ENCODE measurements around the gene NUP62.
A peak's percentile ranks its signal among the peaks of the same experiment; 100 is the strongest.

Gene NUP62

DNA sequence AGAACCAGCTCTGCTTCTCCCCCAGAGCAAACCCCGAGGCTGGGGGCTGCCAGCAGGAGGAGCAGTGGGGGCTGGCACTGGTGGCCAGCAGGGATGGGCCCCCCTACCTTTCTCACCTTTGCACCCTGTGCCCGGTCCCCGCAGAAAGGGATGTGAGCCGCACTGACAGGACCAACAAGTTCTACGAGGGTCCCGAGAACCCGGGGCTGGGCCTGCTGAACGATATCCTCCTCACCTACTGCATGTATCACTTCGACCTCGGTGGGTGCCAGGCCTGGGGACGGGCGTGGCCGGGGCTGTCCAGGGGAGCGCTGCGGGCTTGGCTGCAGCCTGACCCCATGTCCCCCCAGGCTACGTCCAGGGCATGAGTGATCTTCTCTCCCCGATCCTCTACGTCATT lies 45.2 kb downstream of the NUP62 start:
- Histone ChIP-seq H3K4me1 (ENCODE audit: control insufficient read depth, insufficient read depth, low read length) (no peaks in the 10 kb centered on the region), H3K4me2 (ENCODE audit: low read length) (no peak overlapping the region), H3K9me3 (replicated peaks; ENCODE audit: low read length) (peaks cover 7% of the 10 kb centered on the region), H3K27me3 (ENCODE audit: control insufficient read depth, insufficient read depth, low read length) (no peaks in the 10 kb centered on the region), H3K4me3 (ENCODE audit: low read length) (no peak overlapping the region), H3K9ac (ENCODE audit: low read depth, low read length) (no peak overlapping the region), H3K36me3 (ENCODE audit: insufficient read depth, low read length) (peaks cover 50% of the 10 kb centered on the region)

DNA sequence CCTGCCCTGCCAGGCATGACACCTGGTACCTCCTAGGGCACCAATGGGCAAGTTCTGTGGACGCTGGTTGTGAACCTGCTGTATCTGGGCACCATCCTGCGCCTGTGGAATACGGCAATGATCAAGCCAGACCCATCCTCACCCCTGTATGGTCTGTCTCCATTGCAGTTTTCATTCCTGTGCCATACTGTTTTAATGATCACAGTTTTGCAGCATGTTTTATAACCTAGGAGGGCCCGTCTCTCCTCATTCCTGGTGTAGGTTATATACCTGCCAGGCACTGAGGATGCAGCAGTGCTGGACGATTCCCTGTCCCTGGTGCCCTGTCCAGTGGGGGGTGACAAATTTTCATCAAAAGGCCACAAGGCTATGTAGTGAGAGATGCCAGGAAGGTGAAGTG lies 46.2 kb downstream of the NUP62 start:
- H3K36me3 ChIP-seq (ENCODE audit: insufficient read depth, low read length), result peaks cover 50% of the 10 kb centered on the region

GRCh38 chr19:49882643-49883042 lies 46.7 kb downstream of the NUP62 start:
- peaks cover 7% of the 10 kb centered on the region for H3K9me3 ChIP-seq (replicated peaks; ENCODE audit: low read length)
- no peaks in the 10 kb centered on the region for H3K27me3 ChIP-seq (ENCODE audit: control insufficient read depth, insufficient read depth, low read length)
- H3K4me1 ChIP-seq (ENCODE audit: control insufficient read depth, insufficient read depth, low read length), result peaks cover 7% of the 10 kb centered on the region
- H3K4me2 ChIP-seq (ENCODE audit: low read length), result no peak overlapping the region
- no peak overlapping the region for H3K9ac ChIP-seq (ENCODE audit: low read depth, low read length)
- no peak overlapping the region for H3K4me3 ChIP-seq (ENCODE audit: low read length)
- peaks cover 50% of the 10 kb centered on the region for H3K36me3 ChIP-seq (ENCODE audit: insufficient read depth, low read length)

More for the DNA sequence above, 46.2 kb downstream of the NUP62 start:
- Histone ChIP-seq H3K27me3 (ENCODE audit: control insufficient read depth, insufficient read depth, low read length) (no peaks in the 10 kb centered on the region), H3K9ac (ENCODE audit: low read depth, low read length) (no peak overlapping the region), H3K4me2 (ENCODE audit: low read length) (no peak overlapping the region), H3K4me1 (ENCODE audit: control insufficient read depth, insufficient read depth, low read length) (peaks cover 6% of the 10 kb centered on the region), H3K9me3 (replicated peaks; ENCODE audit: low read length) (peaks cover 7% of the 10 kb centered on the region), H3K4me3 (ENCODE audit: low read length) (no peak overlapping the region)

GRCh38 chr19:49881672-49882394 lies 47.5 kb downstream of the NUP62 start:
- peaks cover 50% of the 10 kb centered on the region for H3K36me3 ChIP-seq (ENCODE audit: insufficient read depth, low read length)
- no peak overlapping the region for H3K4me2 ChIP-seq (ENCODE audit: low read length)
- H3K9ac ChIP-seq (ENCODE audit: low read depth, low read length), result no peak overlapping the region
- peaks cover 7% of the 10 kb centered on the region for H3K9me3 ChIP-seq (replicated peaks; ENCODE audit: low read length)
- H3K27me3 ChIP-seq (ENCODE audit: control insufficient read depth, insufficient read depth, low read length), result no peaks in the 10 kb centered on the region
- H3K4me3 ChIP-seq (ENCODE audit: low read length), result no peak overlapping the region
- peaks cover 7% of the 10 kb centered on the region for H3K4me1 ChIP-seq (ENCODE audit: control insufficient read depth, insufficient read depth, low read length)

DNA sequence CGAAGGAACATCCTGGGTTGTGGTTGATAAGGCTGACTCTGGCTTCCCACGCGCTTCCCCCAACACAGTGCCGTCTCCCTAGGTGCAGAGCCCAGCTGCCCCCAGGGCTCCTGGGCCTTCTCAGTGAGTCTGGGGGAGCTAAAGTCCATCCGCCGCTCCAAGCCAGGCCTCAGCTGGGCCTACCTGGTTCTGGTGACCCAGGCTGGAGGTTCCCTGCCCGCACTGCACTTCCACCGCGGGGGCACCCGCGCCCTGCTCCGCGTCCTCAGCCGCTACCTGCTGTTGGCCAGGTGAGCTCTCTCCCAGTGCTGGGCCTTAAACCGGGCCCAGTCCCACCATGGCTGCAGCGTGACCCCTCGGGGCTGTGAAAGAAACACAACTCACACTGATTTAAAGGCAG lies 48.1 kb downstream of the NUP62 start:
- no peak overlapping the region for H3K9ac ChIP-seq (ENCODE audit: low read depth, low read length)
- H3K4me3 ChIP-seq (ENCODE audit: low read length), result no peak overlapping the region
- H3K9me3 ChIP-seq (replicated peaks; ENCODE audit: low read length), result peaks cover 7% of the 10 kb centered on the region
- no peaks in the 10 kb centered on the region for H3K27me3 ChIP-seq (ENCODE audit: control insufficient read depth, insufficient read depth, low read length)
- peaks cover 7% of the 10 kb centered on the region for H3K4me1 ChIP-seq (ENCODE audit: control insufficient read depth, insufficient read depth, low read length)
- H3K4me2 ChIP-seq (ENCODE audit: low read length), result no peak overlapping the region
- peaks cover 50% of the 10 kb centered on the region for H3K36me3 ChIP-seq (ENCODE audit: insufficient read depth, low read length)

- H3K4me3 ChIP-seq (ENCODE audit: low read length), result no peak overlapping the region
- no peaks in the 10 kb centered on the region for H3K27me3 ChIP-seq (ENCODE audit: control insufficient read depth, insufficient read depth, low read length)
- H3K4me2 ChIP-seq (ENCODE audit: low read length), result no peak overlapping the region
- peaks cover 50% of the 10 kb centered on the region for H3K36me3 ChIP-seq (ENCODE audit: insufficient read depth, low read length)
- peaks cover 7% of the 10 kb centered on the region for H3K9me3 ChIP-seq (replicated peaks; ENCODE audit: low read length)
- H3K9ac ChIP-seq (ENCODE audit: low read depth, low read length), result no peak overlapping the region
- peaks cover 12% of the 10 kb centered on the region for H3K4me1 ChIP-seq (ENCODE audit: control insufficient read depth, insufficient read depth, low read length)
Observed at GRCh38 chr19:49880162-49880869, 49.0 kb downstream of the NUP62 start.

GRCh38 chr19:49879243-49879963 lies 49.9 kb downstream of the NUP62 start:
- H3K9ac ChIP-seq (ENCODE audit: low read depth, low read length), result no peak overlapping the region
- peaks cover 44% of the 10 kb centered on the region for H3K36me3 ChIP-seq (ENCODE audit: insufficient read depth, low read length)
- peaks cover 7% of the 10 kb centered on the region for H3K9me3 ChIP-seq (replicated peaks; ENCODE audit: low read length)
- H3K4me2 ChIP-seq (ENCODE audit: low read length), result no peak overlapping the region
- H3K4me1 ChIP-seq (ENCODE audit: control insufficient read depth, insufficient read depth, low read length), result peaks cover 19% of the 10 kb centered on the region
- no peak overlapping the region for H3K4me3 ChIP-seq (ENCODE audit: low read length)
- H3K27me3 ChIP-seq (ENCODE audit: control insufficient read depth, insufficient read depth, low read length), result no peaks in the 10 kb centered on the region

- Histone ChIP-seq H3K4me3 (ENCODE audit: low read length) (peak overlapping the region; percentile 96), H3K9me3 (replicated peaks; ENCODE audit: low read length) (peaks cover 7% of the 10 kb centered on the region), H3K27me3 (ENCODE audit: control insufficient read depth, insufficient read depth, low read length) (no peaks in the 10 kb centered on the region), H3K4me2 (ENCODE audit: low read length) (peak overlapping the region; percentile 86), H3K9ac (ENCODE audit: low read depth, low read length) (peak overlapping the region; percentile 99), H3K36me3 (ENCODE audit: insufficient read depth, low read length) (peaks cover 37% of the 10 kb centered on the region), H3K4me1 (ENCODE audit: control insufficient read depth, insufficient read depth, low read length) (peaks cover 19% of the 10 kb centered on the region)
Observed at GRCh38 chr19:49878744-49879070, 50.6 kb downstream of the NUP62 start.

- Histone ChIP-seq H3K4me2 (ENCODE audit: low read length) (peak overlapping the region; percentile 86), H3K9ac (ENCODE audit: low read depth, low read length) (peak overlapping the region; percentile 99), H3K9me3 (replicated peaks; ENCODE audit: low read length) (peaks cover 6% of the 10 kb centered on the region), H3K4me1 (ENCODE audit: control insufficient read depth, insufficient read depth, low read length) (peaks cover 19% of the 10 kb centered on the region), H3K27me3 (ENCODE audit: control insufficient read depth, insufficient read depth, low read length) (no peaks in the 10 kb centered on the region), H3K4me3 (ENCODE audit: low read length) (peak overlapping the region; percentile 96), H3K36me3 (ENCODE audit: insufficient read depth, low read length) (peaks cover 32% of the 10 kb centered on the region)
Observed at GRCh38 chr19:49877879-49878743, 51.2 kb downstream of the NUP62 start.

DNA sequence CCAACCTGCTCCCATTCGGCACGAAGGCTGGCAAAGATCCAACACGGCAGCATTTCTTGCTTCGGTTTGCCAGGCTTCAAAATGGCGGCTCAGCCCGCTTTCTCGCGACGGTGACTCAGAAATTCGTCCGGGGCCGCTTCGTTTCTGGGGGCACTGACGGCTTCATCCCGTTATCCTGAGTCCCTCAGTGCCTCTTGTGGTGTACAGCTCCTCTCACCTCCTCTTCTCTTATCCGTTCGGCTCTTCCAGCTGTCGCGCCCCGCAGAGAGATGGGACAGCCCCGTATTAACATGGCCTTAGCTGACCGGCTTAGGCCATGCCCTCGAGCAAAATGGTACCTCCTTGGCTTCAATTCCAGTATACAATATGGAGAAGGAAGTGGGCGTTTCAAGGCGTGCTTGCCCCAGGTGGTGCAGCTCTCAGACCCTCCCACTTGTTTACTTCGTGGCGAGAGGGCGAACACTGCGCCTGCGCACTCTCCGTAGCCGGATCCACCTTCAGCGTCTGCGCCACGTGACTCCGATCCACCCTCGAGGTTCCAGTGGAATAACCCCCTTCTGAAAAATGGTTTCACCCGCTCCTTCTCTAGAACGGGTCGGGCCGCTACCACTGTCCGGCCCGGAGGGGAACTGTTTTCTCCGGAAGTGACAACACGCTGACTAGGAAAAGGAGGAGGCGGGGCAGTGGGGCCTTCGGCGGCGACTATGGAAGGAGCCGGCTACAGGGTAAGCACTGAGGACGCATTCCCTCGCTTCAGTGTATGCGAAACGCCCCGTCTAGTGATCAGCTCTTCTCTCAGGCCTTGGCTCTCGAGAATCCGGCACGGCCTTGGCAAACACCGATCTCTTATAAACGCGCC lies 52.1 kb downstream of the NUP62 start, which contains the start of the genes AKT1S1 and TBC1D17:
TSS of gene AKT1S1 (minus strand) at position 336 of the 859 bp plus-strand sequence. CDS start 4,060 bp downstream, outside the sequence.
TSS of gene TBC1D17 (plus strand) at position 683 of the 859 bp plus-strand sequence. CDS start at position 705, 22 bp downstream.
- H3K9ac ChIP-seq (ENCODE audit: low read depth, low read length), result peak within 1 kb of the TSS; percentile 99
- no peaks in the 10 kb centered on the region for H3K27me3 ChIP-seq (ENCODE audit: control insufficient read depth, insufficient read depth, low read length)
- H3K4me2 ChIP-seq (ENCODE audit: low read length), result peak within 1 kb of the TSS; percentile 98
- peaks cover 23% of the 10 kb centered on the region for H3K36me3 ChIP-seq (ENCODE audit: insufficient read depth, low read length)
- H3K9me3 ChIP-seq (replicated peaks; ENCODE audit: low read length), result no peaks in the 10 kb centered on the region
- peaks cover 19% of the 10 kb centered on the region for H3K4me1 ChIP-seq (ENCODE audit: control insufficient read depth, insufficient read depth, low read length)
- H3K4me3 ChIP-seq (ENCODE audit: low read length), result peak within 1 kb of the TSS; percentile 96

Measured in skeletal muscle satellite cell (primary cell).